Smooth muscle cell of the coronary artery (primary cell): ENCODE results near the gene FAM180B. TPM values are rescaled to one million over a fixed set of nuclear protein-coding genes. Genes with fewer than 3 reads are reported as not detected.

ENCODE experiments used
- total RNA-seq: library from RNA; depleted of rRNA; stranded (reverse); fragments of >200 nt; gene quantifications from 2 replicates; pipeline ENCODE4 v1.2.3, GENCODE V29; 2014; ENCODE audit warnings: low replicate concordance

Gene FAM180B, protein sequence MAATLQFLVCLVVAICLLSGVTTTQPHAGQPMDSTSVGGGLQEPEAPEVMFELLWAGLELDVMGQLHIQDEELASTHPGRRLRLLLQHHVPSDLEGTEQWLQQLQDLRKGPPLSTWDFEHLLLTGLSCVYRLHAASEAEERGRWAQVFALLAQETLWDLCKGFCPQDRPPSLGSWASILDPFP
- total RNA-seq: 0.94 TPM in 1 of 2 replicates, not detected in the other

DNA sequence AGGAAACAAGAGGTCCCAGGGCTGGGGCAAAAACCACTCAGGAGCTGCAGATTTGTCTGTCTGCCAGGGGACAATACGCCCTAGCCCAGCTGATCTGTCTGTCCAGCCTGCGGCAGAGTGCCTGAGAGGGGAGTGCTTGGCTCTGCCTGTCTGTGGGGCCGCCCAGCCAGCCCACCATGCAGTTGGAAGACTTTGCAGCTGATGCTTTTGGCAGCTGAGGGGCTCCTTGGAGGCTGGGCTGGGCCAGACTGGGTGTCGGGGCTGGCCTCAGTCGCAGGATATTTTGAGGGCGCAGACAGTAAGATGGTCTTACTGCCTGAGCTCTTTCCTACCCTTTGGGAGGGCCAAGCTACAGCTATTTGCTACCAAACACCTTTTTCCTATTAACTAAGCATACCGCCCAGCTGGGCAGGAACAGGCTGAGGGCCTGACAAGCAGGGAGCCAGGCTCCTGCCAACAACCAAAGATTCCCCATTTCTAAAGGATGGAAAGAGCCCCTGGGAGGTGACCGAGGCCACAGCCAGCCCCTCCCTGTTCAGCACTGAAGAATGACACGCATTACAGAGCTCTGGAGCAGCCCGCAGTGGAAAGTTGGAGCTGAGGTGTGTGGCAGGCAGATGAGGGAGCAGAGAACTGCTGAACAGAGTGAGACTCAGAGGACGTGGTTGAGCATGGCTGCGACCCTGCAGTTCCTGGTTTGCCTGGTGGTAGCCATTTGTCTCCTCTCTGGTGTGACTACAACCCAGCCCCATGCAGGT, at the start of gene FAM180B:
TSS of gene FAM180B (plus strand) at position 581 of the 758 bp plus-strand sequence. CDS start at position 672, 91 bp downstream.

DNA sequence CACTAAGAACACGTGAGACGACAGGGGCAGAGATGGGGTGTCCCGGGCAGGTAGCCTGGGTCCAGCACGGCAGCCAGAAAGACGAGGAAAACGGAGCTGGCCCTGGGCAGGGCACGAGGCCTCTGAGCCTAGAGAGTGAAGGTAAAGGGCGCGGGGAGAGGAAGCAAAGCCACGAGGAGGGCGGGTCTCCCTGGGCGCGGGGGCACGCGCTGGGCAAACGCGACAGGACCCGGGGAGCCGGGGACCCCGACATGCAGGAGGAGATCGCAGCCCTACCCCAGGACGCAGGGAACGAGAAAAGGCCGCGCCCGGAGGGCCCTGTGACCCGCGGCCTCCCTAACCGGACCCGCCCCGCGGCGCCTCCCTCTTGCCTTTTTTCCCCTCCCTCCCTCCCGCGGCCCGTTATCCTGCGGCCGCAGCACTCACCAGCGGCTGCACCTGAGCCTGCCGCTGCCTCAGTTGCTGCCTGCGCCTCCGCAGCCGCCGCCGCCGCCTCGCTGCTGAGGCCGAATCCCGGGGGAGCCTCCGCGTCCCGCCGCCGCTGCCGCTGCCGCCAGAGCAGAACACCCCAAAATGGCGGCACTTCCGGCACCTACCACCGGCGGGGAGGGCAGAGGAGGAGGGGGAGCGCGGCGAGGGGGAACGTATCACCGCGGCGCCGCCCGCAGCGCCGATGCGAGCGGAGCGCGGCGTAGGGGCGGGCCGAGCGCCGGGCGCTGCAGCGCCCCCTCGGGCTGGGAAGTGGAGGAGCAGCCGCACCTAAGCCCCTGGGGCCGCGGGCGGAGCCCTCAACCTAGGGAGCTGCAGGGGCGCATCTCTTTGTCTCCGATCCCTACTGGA, 33.7 kb upstream of the FAM180B start, which contains the start of gene CELF1:
TSS of gene CELF1 (minus strand) at position 567 of the 840 bp plus-strand sequence. CDS start 53,609 bp downstream, outside the sequence.

GRCh38 chr11:47565340-47566148, 20.9 kb upstream of the FAM180B start, which contains the start of gene PTPMT1:
Gene PTPMT1, plus strand, starts transcription at chr11:47565599. Its CDS starts 24 bp downstream, at chr11:47565623.

GRCh38 chr11:47578524-47579494, 7.7 kb upstream of the FAM180B start, which contains the start of the genes KBTBD4 and NDUFS3:
Gene KBTBD4, minus strand, starts transcription at chr11:47578970. Its CDS starts 19 bp downstream, at chr11:47578951.
Gene NDUFS3, plus strand, starts transcription at chr11:47579074. Its CDS starts 18 bp downstream, at chr11:47579092.

DNA sequence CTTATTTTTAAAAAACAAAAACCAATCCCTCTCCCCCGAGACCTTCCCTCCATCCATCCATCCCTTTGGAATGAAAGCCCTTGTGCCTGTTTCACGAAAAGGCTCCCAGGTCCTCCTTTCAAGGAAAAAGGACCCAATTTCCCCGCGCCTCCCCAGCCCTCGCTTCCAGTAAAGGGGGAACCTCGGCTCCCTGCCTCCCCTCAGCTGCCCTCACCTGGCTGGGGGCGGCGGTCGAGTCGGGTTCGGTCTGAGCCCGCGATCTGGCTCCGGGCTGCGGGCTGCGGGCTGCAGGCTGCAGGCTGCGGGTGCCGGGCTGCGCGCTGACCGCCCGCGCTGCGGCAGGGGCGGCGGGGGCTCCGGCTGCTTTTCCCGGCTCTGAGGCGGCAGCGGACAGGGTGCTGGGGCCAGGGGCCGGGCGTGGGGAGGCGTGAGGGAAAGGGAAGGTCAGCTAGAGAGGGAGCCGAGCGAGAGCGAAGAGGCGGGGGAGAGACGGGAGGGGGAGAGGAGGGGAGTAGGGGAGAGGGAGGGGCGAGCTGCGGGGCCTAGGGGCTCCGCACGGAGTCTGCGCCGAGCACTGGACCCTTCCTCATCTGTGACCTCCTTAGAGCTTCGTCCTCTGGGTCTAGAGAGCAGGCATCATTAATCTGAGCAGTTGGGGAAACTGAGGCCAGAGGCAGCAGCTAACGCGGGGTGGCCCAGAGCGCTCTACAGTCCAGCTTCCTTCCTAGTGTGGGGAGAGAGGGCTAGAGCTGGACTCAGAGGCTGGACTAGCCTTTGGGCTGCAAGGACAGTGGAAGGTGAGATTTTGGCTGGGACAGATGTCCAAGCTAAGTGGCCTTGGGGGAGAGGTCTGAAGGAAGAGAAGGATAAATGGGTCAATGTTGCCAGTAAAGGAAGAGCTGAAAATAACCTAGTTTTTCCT, 7.7 kb downstream of the FAM180B start, which contains the start of gene C1QTNF4:
TSS of gene C1QTNF4 (minus strand) at position 478 of the 922 bp plus-strand sequence. CDS start 3,601 bp downstream, outside the sequence.

Other genes with a start within 250 kb of the FAM180B start
- 0.12 TPM in 1 of 2 replicates, not detected in the other for gene MYBPC3, start 234.0 kb upstream of the FAM180B start, total RNA-seq
- gene SPI1, start 208.1 kb upstream of the FAM180B start, total RNA-seq: not detected in 2 replicates
- 37.7 and 51.6 TPM in 2 replicates for gene SLC39A13, start 178.1 kb upstream of the FAM180B start, total RNA-seq
- gene PSMC3, start 160.2 kb upstream of the FAM180B start, total RNA-seq: 214 and 316 TPM in 2 replicates
- 0.12 and 0.45 TPM in 2 replicates for gene RAPSN, start 137.5 kb upstream of the FAM180B start, total RNA-seq
- 43.2 and 63.2 TPM in 2 replicates for gene CELF1, start 33.5 kb upstream of the FAM180B start, total RNA-seq
- gene PTPMT1, start 21.1 kb upstream of the FAM180B start, total RNA-seq: 79.4 and 92.1 TPM in 2 replicates
- gene KBTBD4, start 7.7 kb upstream of the FAM180B start, total RNA-seq: 17.9 and 26.8 TPM in 2 replicates
- 71.3 and 80.5 TPM in 2 replicates for gene NDUFS3, start 7.6 kb upstream of the FAM180B start, total RNA-seq
- gene C1QTNF4, start 7.7 kb downstream of the FAM180B start, total RNA-seq: 0.08 TPM in 1 of 2 replicates, not detected in the other
- 72.7 and 87.9 TPM in 2 replicates for gene MTCH2, start 55.9 kb downstream of the FAM180B start, total RNA-seq
- 0.15 and 0.70 TPM in 2 replicates for gene AGBL2, start 128.7 kb downstream of the FAM180B start, total RNA-seq
- 39.5 and 44.2 TPM in 2 replicates for gene FNBP4, start 180.7 kb downstream of the FAM180B start, total RNA-seq